Neutrophil (primary cell): Measurements from ENCODE around the gene MSH3.
"Not testable (repeated sequence)": the region's sequence is repeated elsewhere in the genome, so short reads cannot be mapped to it uniquely, and the experiment has no call there.

Source experiments
- H3K27ac ChIP-seq: fragments of 200-600 bp; sonication (generic); 2 replicates; pipeline ENCODE4 v1.5.1; 2016; ENCODE audit warnings: mild to moderate bottlenecking, moderate library complexity
- H3K27me3 ChIP-seq: fragments of 200-600 bp; sonication (generic); 2 replicates; pipeline ENCODE4 v1.6.0; 2016; ENCODE audit warnings: mild to moderate bottlenecking
- H3K36me3 ChIP-seq: fragments of 200-600 bp; sonication (generic); 2 replicates; pipeline ENCODE4 v1.5.1; 2017
- H3K4me1 ChIP-seq, 2 experiments: fragments of 200-600 bp in 1 of 2; sonication (generic) in 1 of 2; 1 replicate in 1 of 2; 2 replicates in 1 of 2; pipeline versions ENCODE4 v1.5.1 to v1.6.1; 2013 to 2016; ENCODE audit warnings: low read depth in 1 of 2, low read length in 1 of 2, mild to moderate bottlenecking in 1 of 2, moderate library complexity in 1 of 2; ENCODE audit not compliant: control insufficient read depth in 1 of 2, insufficient read depth in 1 of 2
- H3K4me3 ChIP-seq, 2 experiments: fragments of 200-600 bp in 1 of 2; sonication (generic) in 1 of 2; 1 replicate in 1 of 2; 2 replicates in 1 of 2; pipeline ENCODE4 v1.5.1; 2013 to 2016; ENCODE audit warnings: low read depth in 1 of 2, low read length in 1 of 2, mild to moderate bottlenecking in 1 of 2, moderate library complexity in 1 of 2
- H3K9me3 ChIP-seq: fragments of 200-600 bp; sonication (generic); 2 replicates; pipeline ENCODE4 v1.5.1; 2016
- CTCF ChIP-seq: fragments of 200-600 bp; sonication (generic); IDR thresholded peaks from 2 replicates; pipeline ENCODE4 v1.5.1; 2016; ENCODE audit warnings: antibody characterized with exemption

The MSH3 gene

GRCh38 chr5:80877592-80877991 lies 223.1 kb downstream of the MSH3 start:
- Histone ChIP-seq H3K27me3 (no peaks in the 10 kb centered on the region), H3K9me3 (no peaks in the 10 kb centered on the region), H3K4me1 (no peaks in the 10 kb centered on the region), H3K36me3 (peaks cover 51% of the 10 kb centered on the region), H3K4me3 (no peak overlapping the region), H3K27ac (no peak overlapping the region)
- no peak for TF ChIP-seq CTCF

GRCh38 chr5:80881726-80882125 lies 227.3 kb downstream of the MSH3 start:
- Histone ChIP-seq H3K27ac (no peak overlapping the region), H3K4me3 (no peak overlapping the region), H3K27me3 (no peaks in the 10 kb centered on the region), H3K4me1 (no peaks in the 10 kb centered on the region), H3K9me3 (no peaks in the 10 kb centered on the region), H3K36me3 (peaks cover 15% of the 10 kb centered on the region)
- TF ChIP-seq CTCF: no peak

- H3K36me3 ChIP-seq, H3K27ac ChIP-seq, H3K4me1 ChIP-seq, H3K27me3 ChIP-seq, H3K4me3 ChIP-seq, H3K9me3 ChIP-seq: not testable (repeated sequence)
Measured at GRCh38 chr5:80883390-80883789, 228.9 kb downstream of the MSH3 start.

GRCh38 chr5:80884086-80884813 lies 229.8 kb downstream of the MSH3 start:
- TF ChIP-seq CTCF: no peak
- H3K4me1 ChIP-seq: no peaks in the 10 kb centered on the region
- no peak overlapping the region for H3K27ac ChIP-seq
- no peaks in the 10 kb centered on the region for H3K36me3 ChIP-seq
- H3K9me3 ChIP-seq: no peaks in the 10 kb centered on the region
- H3K4me3 ChIP-seq: no peak overlapping the region
- H3K27me3 ChIP-seq: no peaks in the 10 kb centered on the region

- Histone ChIP-seq H3K9me3 (no peaks in the 10 kb centered on the region), H3K4me1 (no peaks in the 10 kb centered on the region)
Measured at GRCh38 chr5:80884929-80885328, 230.5 kb downstream of the MSH3 start.

More at GRCh38 chr5:80884929-80885328, 230.5 kb downstream of the MSH3 start:
- TF ChIP-seq CTCF: no peak
- H3K4me3 ChIP-seq: no peak overlapping the region
- no peaks in the 10 kb centered on the region for H3K27me3 ChIP-seq
- no peak overlapping the region for H3K27ac ChIP-seq
- H3K36me3 ChIP-seq: no peaks in the 10 kb centered on the region
